Measurements from ENCODE around the gene MUC2.

The MUC2 gene

GRCh38 chr11:1052133-1053011 is 22.3 kb upstream of the MUC2 start:
- no peak for DNase-seq

GRCh38 chr11:1053121-1053901 is 21.4 kb upstream of the MUC2 start:
- no peak for DNase-seq

- DNase-seq, result peak; percentile 2
Measured at GRCh38 chr11:1054143-1055108, 20.2 kb upstream of the MUC2 start.

- no peak for DNase-seq
Measured at GRCh38 chr11:1055109-1055703, 19.5 kb upstream of the MUC2 start.

- no peak for DNase-seq
Measured at GRCh38 chr11:1055990-1056771, 18.5 kb upstream of the MUC2 start.

- no peak for DNase-seq
Measured at GRCh38 chr11:1057806-1058205, 16.9 kb upstream of the MUC2 start.

- DNase-seq, result no peak
Measured at GRCh38 chr11:1059759-1060158, 14.9 kb upstream of the MUC2 start.

GRCh38 chr11:1060410-1060809 is 14.3 kb upstream of the MUC2 start:
- DNase-seq, result no peak

GRCh38 chr11:1060852-1061616 is 13.6 kb upstream of the MUC2 start:
- no peak for DNase-seq

GRCh38 chr11:1062075-1062820 is 12.4 kb upstream of the MUC2 start:
- no peak for DNase-seq

GRCh38 chr11:1064167-1064566 is 10.5 kb upstream of the MUC2 start:
- DNase-seq, result no peak

- no peak for DNase-seq
Measured at GRCh38 chr11:1067812-1068496, 6.7 kb upstream of the MUC2 start.

GRCh38 chr11:1069740-1070139 is 4.9 kb upstream of the MUC2 start:
- no peak for DNase-seq

GRCh38 chr11:1070594-1071462 is 3.8 kb upstream of the MUC2 start:
- DNase-seq, result no peak

- DNase-seq, result no peak
Measured at GRCh38 chr11:1071571-1072115, 3.0 kb upstream of the MUC2 start.

- no peak for DNase-seq
Measured at GRCh38 chr11:1072116-1072820, 2.4 kb upstream of the MUC2 start.

GRCh38 chr11:1072821-1073231 is 1.8 kb upstream of the MUC2 start:
- no peak for DNase-seq

Data from DMS79 treated with DMSO at 0.1 percent for 48 hours (cell line).